Raji (cell line): ENCODE results near the gene PCDH15.

ENCODE experiments used
- POLR2A ChIP-seq: IDR thresholded peaks from 2 replicates; pipeline ENCODE4 v1.6.1; 2011; ENCODE audit warnings: low read depth, low read length, control low read depth; ENCODE audit not compliant: insufficient read depth

Gene PCDH15

GRCh38 chr10:53899463-53900160, 901.4 kb downstream of the PCDH15 start:
- no peak for TF ChIP-seq POLR2A

GRCh38 chr10:53898532-53898931, 902.5 kb downstream of the PCDH15 start:
- no peak for TF ChIP-seq POLR2A

- no peak for TF ChIP-seq POLR2A
These were observed 906.9 kb downstream of the PCDH15 start for GRCh38 chr10:53894145-53894544.

GRCh38 chr10:53893061-53893460, 908.0 kb downstream of the PCDH15 start:
- TF ChIP-seq POLR2A, result no peak

- no peak for TF ChIP-seq POLR2A
These were observed 914.4 kb downstream of the PCDH15 start for GRCh38 chr10:53886325-53887300.

GRCh38 chr10:53864846-53865245, 936.2 kb downstream of the PCDH15 start:
- no peak for TF ChIP-seq POLR2A

GRCh38 chr10:53852450-53853175, 948.4 kb downstream of the PCDH15 start:
- TF ChIP-seq POLR2A, result no peak

GRCh38 chr10:53846809-53847208, 954.2 kb downstream of the PCDH15 start:
- no peak for TF ChIP-seq POLR2A

- TF ChIP-seq POLR2A, result no peak
These were observed 957.2 kb downstream of the PCDH15 start for GRCh38 chr10:53843736-53844362.

GRCh38 chr10:53841483-53842145, 959.4 kb downstream of the PCDH15 start:
- no peak for TF ChIP-seq POLR2A

GRCh38 chr10:53840653-53841052, 960.4 kb downstream of the PCDH15 start:
- TF ChIP-seq POLR2A, result no peak

- TF ChIP-seq POLR2A, result no peak
These were observed 961.5 kb downstream of the PCDH15 start for GRCh38 chr10:53839440-53840039.

- TF ChIP-seq POLR2A, result no peak
These were observed 964.4 kb downstream of the PCDH15 start for GRCh38 chr10:53836638-53837037.

GRCh38 chr10:53833908-53834307, 967.1 kb downstream of the PCDH15 start:
- TF ChIP-seq POLR2A, result no peak
